LNCAP (cell line): ENCODE data around the gene BCAS3.

Experiments
- TF ChIP-seq, protein P1 (sequence below): fragments of 450-650 bp; IDR thresholded peaks from 2 replicates; pipeline ENCODE4 v1.5.1; 2017; ENCODE audit warnings: mild to moderate bottlenecking

The BCAS3 gene

DNA sequence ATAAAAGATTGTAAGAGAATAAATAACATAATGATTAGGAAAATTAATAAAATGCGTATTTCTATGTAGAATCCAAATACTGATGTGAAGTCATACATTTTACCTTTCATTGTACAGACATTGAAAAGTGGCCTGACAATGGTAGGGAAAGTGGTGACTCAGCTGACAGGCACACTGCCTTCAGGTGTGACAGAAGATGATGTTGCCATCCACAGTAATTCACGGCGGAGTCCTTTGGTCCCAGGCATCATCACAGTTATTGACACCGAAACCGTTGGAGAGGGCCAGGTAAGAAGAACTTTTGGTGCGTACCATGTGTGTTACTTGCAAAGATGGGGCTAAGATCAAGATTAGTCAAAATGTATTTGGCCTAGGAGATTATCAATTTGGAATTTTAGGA, 232.8 kb downstream of the BCAS3 start:
- TF ChIP-seq, protein P1, sequence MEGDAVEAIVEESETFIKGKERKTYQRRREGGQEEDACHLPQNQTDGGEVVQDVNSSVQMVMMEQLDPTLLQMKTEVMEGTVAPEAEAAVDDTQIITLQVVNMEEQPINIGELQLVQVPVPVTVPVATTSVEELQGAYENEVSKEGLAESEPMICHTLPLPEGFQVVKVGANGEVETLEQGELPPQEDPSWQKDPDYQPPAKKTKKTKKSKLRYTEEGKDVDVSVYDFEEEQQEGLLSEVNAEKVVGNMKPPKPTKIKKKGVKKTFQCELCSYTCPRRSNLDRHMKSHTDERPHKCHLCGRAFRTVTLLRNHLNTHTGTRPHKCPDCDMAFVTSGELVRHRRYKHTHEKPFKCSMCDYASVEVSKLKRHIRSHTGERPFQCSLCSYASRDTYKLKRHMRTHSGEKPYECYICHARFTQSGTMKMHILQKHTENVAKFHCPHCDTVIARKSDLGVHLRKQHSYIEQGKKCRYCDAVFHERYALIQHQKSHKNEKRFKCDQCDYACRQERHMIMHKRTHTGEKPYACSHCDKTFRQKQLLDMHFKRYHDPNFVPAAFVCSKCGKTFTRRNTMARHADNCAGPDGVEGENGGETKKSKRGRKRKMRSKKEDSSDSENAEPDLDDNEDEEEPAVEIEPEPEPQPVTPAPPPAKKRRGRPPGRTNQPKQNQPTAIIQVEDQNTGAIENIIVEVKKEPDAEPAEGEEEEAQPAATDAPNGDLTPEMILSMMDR: no peak

DNA sequence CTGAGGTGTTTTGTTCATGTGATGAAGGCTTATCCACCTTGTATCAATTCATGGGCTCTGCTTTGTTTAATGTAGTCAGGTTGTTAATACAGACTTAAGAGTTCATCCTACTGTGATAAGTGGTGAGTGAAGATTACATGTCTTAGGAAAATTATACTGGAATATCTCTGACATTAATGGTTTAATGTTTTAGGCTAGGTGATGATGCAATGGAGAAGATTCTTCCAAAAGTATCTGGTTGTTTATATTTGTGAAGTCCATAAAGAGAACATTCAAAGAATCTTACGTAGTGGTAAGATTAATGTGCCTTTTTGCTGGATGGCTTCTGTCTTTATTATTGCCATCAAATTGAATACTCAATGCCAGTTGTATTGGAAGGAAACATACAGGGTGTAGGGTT, 236.4 kb downstream of the BCAS3 start:
- TF ChIP-seq, protein P1: no peak

DNA sequence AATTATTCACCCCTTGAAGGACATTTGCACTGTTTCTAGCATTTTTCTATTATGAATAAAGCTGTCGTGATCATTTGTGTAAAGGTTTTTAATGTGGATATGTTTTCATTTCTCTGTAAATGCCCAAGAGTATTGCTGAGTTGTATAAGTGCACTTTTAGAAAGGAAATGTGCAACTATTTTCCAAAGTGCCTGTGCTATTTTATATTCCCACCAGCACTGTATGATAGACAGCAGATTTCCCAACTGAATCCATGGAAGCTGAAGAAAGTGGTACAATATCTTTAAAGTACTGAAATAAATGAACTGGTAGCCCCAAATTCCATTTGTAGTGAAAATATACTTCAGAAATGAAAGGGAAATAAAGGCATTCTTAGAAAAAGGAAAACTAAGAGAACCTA, 238.4 kb downstream of the BCAS3 start:
- TF ChIP-seq, protein P1: no peak

DNA sequence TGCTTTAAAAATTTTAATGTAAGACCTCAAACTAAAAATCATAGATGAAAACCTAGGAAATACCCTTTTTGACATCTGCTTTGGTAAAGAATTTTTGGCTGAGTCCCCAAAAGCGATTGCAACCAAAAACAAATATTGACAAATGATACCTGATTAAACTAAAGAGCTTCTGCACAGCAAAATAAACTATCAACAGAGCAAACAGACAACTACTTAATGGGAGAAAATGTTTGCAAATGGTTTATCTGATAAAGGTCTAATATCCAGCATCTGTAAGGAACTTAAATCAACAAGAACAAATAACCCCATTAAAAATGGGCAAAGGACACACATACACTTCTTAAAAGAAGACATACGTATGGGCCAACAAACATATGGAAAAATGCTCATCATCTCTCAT, 242.5 kb downstream of the BCAS3 start:
- TF ChIP-seq, protein P1: no peak

DNA sequence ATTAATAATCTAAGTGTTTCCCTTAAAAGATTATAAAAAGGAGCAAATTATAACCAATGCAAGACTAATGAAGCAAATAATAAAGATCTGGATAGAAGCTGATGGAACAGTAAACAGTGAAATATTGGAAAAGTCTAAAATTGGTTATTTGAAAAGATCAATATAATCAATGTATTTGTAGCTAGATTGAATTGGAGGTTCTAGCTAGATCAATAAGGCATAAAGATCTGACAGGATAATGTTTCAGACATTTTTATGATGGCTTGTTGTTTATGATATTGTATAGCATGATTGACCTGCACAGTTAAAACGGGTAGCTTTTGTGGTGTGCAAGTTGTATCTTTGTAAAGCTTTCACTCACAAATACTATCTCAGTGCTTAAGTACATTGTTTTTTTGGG, 245.3 kb downstream of the BCAS3 start:
- TF ChIP-seq, protein P1: no peak

DNA sequence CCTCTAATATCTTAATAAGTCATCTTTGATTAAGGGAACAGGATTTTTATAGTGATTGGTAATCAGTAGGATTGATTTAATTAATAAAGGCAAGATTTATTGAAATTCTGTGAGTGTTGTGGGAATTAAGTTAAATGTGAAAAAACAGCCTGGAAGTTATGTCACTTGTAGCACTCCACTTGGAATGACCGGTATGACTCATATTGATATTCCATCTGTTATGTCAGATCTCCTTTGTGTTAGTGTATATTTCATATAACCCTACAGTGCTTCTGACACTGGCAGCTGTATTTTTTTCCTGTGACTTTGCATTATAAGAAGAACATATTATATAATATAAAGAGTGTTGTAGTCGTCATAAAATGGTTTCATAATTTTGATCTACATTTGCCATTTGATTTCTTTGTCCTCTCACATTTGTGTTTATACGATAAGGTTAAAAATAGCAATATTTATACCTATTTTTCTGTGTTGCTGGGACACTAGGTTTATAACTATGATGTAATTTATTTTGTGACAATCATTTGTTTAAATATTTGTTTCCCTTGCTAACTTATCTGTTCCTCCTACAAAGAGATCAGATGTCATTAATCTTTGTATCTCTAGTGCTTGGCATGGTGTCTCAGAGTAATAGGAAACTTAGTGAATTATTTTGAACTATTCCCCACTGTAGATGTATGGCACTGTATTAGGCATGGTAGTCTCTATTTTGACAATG, 249.0 kb downstream of the BCAS3 start:
- TF ChIP-seq, protein P1: no peak

DNA sequence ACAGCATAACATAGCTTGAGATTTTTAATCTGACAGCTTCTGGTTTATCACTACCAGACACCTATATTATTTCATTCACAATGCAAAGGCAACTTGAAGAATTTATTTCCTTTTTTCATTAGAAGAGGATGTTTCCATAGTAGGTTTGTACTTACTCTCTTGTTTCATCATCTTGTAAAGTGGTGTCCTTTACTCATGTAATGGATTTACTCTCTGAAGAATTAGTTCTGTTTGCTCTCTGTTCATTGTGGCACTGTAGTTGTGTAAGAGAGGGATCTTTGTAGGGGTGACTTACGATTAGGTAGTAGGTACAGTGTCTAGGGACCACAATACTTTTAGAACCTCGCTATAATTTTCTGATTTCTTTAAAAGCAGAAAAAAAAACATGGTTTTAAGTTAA, 256.1 kb downstream of the BCAS3 start:
- TF ChIP-seq, protein P1: no peak

DNA sequence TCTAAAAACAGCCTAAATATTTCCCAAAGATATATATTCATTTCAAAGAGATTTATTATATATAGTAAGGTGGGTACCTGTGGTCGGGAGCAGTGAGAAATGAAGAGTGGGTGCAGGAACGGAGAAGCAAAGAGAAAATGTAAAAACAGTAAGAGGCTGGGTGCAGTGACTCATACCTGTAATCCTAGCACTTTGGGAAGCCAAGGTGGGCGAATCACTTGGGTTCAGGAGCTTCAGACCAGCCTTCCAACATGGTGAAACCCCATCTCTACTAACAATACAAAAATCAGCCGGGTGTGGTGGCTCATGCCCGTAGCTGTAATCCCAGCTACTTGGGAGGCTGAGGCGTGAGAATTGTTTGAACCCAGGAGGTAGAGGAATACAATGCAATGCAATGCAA, 257.1 kb downstream of the BCAS3 start:
- TF ChIP-seq, protein P1: no peak
